Measurements from ENCODE around the gene KBTBD12.

KBTBD12 gene

GRCh38 chr3:128006061-128007032 lies 91.3 kb downstream of the KBTBD12 start:
- Histone ChIP-seq H3K27ac (ENCODE audit: low read length) (no peak overlapping the region), H3K27me3 (replicated peaks; ENCODE audit: insufficient read depth, low read length) (no peaks in the 10 kb centered on the region), H3K36me3 (replicated peaks; ENCODE audit: insufficient read depth, low read length) (no peaks in the 10 kb centered on the region), H3K4me2 (ENCODE audit: low read depth, low read length) (no peak overlapping the region), H3K4me3 (ENCODE audit: low read length) (no peak overlapping the region), H2AFZ (ENCODE audit: low read length) (no peak overlapping the region), H3K9me3 (replicated peaks; ENCODE audit: insufficient read depth, low read length) (no peaks in the 10 kb centered on the region), H3K79me2 (ENCODE audit: low read length) (no peaks in the 10 kb centered on the region), H3K4me1 (ENCODE audit: low read length) (no peaks in the 10 kb centered on the region), H3K9me2 (replicated peaks; ENCODE audit: insufficient read depth, low read length) (no peaks in the 10 kb centered on the region), H3F3A (ENCODE audit: insufficient read depth, low read length) (no peaks in the 10 kb centered on the region), H3K9ac (ENCODE audit: low read length) (no peak overlapping the region), H4K20me1 (ENCODE audit: insufficient read depth, low read length) (no peaks in the 10 kb centered on the region)
- DNase-seq, result no peak
- TF ChIP-seq EZH2 (optimal IDR thresholded peaks at IDR 0.05; ENCODE audit: low read depth, low read length) (no peak), CTCF (IDR thresholded peaks at IDR 0.05; ENCODE audit: low read length) (no peak), EZH2phosphoT487 (IDR thresholded peaks at IDR 0.05; ENCODE audit: low read length) (no peak)

GRCh38 chr3:128007033-128007424 lies 92.0 kb downstream of the KBTBD12 start:
- no peaks in the 10 kb centered on the region for H4K20me1 ChIP-seq (ENCODE audit: insufficient read depth, low read length)
- no peaks in the 10 kb centered on the region for H3F3A ChIP-seq (ENCODE audit: insufficient read depth, low read length)
- H3K9me2 ChIP-seq (replicated peaks; ENCODE audit: insufficient read depth, low read length), result no peaks in the 10 kb centered on the region
- no peak overlapping the region for H3K9ac ChIP-seq (ENCODE audit: low read length)
- no peak overlapping the region for H3K27ac ChIP-seq (ENCODE audit: low read length)
- no peak for TF ChIP-seq EZH2phosphoT487 (IDR thresholded peaks at IDR 0.05; ENCODE audit: low read length)
- TF ChIP-seq EZH2 (optimal IDR thresholded peaks at IDR 0.05; ENCODE audit: low read depth, low read length), result no peak
- no peaks in the 10 kb centered on the region for H3K79me2 ChIP-seq (ENCODE audit: low read length)
- no peak for DNase-seq
- no peak overlapping the region for H3K4me2 ChIP-seq (ENCODE audit: low read depth, low read length)
- H3K4me3 ChIP-seq (ENCODE audit: low read length), result no peak overlapping the region
- no peaks in the 10 kb centered on the region for H3K9me3 ChIP-seq (replicated peaks; ENCODE audit: insufficient read depth, low read length)
- no peaks in the 10 kb centered on the region for H3K36me3 ChIP-seq (replicated peaks; ENCODE audit: insufficient read depth, low read length)
- H3K4me1 ChIP-seq (ENCODE audit: low read length), result no peaks in the 10 kb centered on the region
- H2AFZ ChIP-seq (ENCODE audit: low read length), result no peak overlapping the region
- H3K27me3 ChIP-seq (replicated peaks; ENCODE audit: insufficient read depth, low read length), result no peaks in the 10 kb centered on the region

GRCh38 chr3:128009952-128010846 lies 95.2 kb downstream of the KBTBD12 start:
- Histone ChIP-seq H3F3A (ENCODE audit: insufficient read depth, low read length) (no peaks in the 10 kb centered on the region), H3K4me3 (ENCODE audit: low read length) (no peak overlapping the region), H2AFZ (ENCODE audit: low read length) (no peak overlapping the region), H3K27ac (ENCODE audit: low read length) (no peak overlapping the region), H3K9me3 (replicated peaks; ENCODE audit: insufficient read depth, low read length) (no peaks in the 10 kb centered on the region), H3K79me2 (ENCODE audit: low read length) (no peaks in the 10 kb centered on the region), H3K4me2 (ENCODE audit: low read depth, low read length) (no peak overlapping the region), H3K9ac (ENCODE audit: low read length) (no peak overlapping the region), H3K9me2 (replicated peaks; ENCODE audit: insufficient read depth, low read length) (no peaks in the 10 kb centered on the region), H3K36me3 (replicated peaks; ENCODE audit: insufficient read depth, low read length) (no peaks in the 10 kb centered on the region), H3K27me3 (replicated peaks; ENCODE audit: insufficient read depth, low read length) (no peaks in the 10 kb centered on the region), H4K20me1 (ENCODE audit: insufficient read depth, low read length) (no peaks in the 10 kb centered on the region), H3K4me1 (ENCODE audit: low read length) (no peaks in the 10 kb centered on the region)
- DNase-seq, result no peak
- TF ChIP-seq EZH2phosphoT487 (IDR thresholded peaks at IDR 0.05; ENCODE audit: low read length) (no peak), CTCF (IDR thresholded peaks at IDR 0.05; ENCODE audit: low read length) (no peak), EZH2 (optimal IDR thresholded peaks at IDR 0.05; ENCODE audit: low read depth, low read length) (no peak)
